ENCODE measurements around the gene MGMT.
"Not testable (repeated sequence)": the region's sequence is repeated elsewhere in the genome, so short reads cannot be mapped to it uniquely, and the experiment has no call there.

MGMT gene

DNA sequence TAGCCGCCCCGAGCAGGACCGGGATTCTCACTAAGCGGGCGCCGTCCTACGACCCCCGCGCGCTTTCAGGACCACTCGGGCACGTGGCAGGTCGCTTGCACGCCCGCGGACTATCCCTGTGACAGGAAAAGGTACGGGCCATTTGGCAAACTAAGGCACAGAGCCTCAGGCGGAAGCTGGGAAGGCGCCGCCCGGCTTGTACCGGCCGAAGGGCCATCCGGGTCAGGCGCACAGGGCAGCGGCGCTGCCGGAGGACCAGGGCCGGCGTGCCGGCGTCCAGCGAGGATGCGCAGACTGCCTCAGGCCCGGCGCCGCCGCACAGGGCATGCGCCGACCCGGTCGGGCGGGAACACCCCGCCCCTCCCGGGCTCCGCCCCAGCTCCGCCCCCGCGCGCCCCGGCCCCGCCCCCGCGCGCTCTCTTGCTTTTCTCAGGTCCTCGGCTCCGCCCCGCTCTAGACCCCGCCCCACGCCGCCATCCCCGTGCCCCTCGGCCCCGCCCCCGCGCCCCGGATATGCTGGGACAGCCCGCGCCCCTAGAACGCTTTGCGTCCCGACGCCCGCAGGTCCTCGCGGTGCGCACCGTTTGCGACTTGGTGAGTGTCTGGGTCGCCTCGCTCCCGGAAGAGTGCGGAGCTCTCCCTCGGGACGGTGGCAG lies at the start of gene MGMT:
MGMT (plus strand) TSS at position 539 of the 656 bp plus-strand sequence.
- peak; percentile 55 for DNase-seq

GRCh38 chr10:129417870-129418269 lies 49.2 kb upstream of the MGMT start:
- DNase-seq: no peak

DNA sequence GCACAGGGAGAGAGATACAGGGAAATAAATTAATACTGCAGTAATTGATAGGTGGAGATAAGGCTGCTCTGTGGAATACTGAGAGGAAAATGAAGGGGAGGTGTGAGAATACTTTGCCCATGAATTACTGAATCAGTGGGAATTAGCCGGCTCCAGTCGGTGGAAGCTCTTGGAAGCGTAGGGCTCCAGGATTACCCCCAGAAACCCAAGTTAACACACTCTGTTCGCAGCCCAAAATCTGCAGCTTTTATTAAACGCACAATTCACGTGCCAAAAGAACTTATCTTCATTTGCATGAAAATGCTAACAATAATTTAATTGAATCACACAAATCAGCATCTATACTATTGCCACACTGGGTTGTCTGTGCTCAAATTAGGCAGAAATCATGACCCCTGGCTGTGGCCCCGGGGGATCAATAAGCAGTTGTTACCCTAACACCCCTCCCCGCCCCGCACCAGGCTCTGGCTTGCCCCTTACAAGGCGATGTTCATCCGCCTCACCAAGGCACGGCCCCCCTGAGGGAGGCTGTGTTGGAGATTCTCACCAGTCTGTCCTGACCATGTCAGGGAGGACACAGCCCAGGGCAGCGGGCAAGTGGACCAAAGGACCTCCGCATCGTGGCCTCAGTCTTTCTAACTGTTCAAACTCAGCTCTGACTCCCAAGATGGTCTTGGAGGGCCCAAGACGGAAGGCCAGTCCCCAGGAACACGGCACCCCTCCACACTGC lies 48.4 kb upstream of the MGMT start:
- no peak for DNase-seq

DNA sequence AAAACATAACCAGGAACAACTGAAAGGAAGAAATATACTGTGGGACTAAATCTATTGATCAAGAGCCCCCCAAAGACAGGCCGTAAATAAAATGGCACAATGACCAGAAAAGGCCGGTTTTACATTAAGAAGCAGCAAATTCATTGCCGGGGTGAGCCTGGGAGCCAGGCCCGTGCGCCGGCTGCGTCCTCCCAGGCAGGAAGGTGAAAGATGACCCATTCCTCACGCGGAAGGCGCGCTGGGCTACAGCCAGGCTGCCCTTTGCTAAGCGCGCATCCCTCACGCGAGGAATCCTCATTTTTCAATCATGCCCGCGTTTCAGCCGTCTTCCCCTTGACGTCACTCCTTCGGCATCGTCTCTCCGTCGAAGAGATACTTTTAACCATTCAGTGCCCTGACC lies 47.6 kb upstream of the MGMT start:
- DNase-seq: no peak

GRCh38 chr10:129421399-129422010 lies 45.5 kb upstream of the MGMT start:
- DNase-seq: no peak

- DNase-seq: no peak
These were observed 42.1 kb upstream of the MGMT start for GRCh38 chr10:129424978-129425377.

- no peak for DNase-seq
These were observed 40.4 kb upstream of the MGMT start for GRCh38 chr10:129426606-129427005.

GRCh38 chr10:129433266-129433665 lies 33.8 kb upstream of the MGMT start:
- no peak for DNase-seq

DNA sequence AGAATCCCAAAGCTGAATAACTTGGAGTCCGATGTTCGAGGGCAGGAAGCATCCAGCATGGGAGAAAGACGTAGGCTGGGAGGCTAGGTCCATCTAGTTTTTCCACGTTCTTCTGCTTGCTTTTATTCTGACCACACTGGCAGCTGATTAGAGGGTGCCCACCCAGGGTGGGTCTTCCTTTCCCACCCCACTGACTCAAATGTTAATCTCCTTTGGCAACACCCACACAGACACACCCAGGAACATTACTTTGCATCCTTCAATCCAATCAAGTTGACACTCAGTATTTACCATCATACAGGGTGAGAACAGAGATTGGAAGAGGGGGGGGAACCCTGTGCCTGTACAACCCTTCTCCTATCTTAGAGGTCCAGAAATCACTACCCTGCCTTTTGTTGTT lies 31.3 kb upstream of the MGMT start:
- DNase-seq: not testable (repeated sequence)

DNA sequence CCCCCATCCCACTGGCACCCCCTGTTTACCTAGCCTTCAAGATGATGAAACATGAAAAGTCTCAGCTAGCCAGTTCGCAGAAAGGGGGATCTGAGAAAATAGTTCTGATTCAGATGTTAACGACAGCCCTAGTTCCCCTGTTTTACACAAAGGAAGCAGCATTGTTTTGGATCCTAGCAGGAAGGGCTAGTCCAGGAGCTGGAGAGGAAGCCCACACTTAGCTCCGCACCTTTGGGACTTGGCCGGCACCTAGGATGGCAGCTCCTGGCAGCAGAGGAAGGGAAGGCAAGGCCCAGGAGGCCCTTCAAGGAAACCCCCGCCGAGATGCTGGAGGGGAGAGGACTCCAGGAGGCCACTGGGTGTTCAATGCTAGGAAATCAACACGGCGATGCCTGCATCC lies 29.0 kb upstream of the MGMT start:
- DNase-seq: no peak

- peak; percentile 74 for DNase-seq
These were observed 26.8 kb upstream of the MGMT start for GRCh38 chr10:129440247-129440646.

DNA sequence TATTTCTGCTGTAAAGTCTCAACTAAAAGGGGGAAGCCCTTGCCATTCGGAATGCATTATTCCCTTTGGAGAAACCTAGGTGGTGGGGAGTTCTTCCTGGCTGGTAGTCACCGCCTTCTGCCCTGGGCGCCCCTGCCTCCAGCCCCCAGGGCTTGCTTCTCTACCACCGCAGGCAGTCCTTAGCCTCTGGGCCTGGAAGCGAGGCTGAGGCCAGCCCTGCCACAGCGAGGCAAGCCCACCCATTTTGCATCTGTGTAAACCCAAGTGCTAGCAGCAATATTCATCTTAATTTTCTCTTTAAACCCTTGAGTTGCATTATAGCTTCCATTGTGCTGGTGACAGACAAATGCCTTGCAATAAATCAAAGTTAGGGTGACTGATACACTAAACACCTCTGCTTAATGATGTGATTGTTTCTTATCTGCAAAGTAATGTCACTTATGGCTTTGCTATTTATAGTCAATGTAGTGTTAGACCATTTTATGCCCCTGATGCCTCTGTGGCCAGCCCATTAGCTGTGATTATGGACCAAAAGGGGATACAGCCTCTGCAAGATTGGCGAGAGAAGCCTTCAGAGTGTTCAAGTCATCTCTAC lies 26.2 kb upstream of the MGMT start:
- no peak for DNase-seq

- DNase-seq: no peak
These were observed 25.6 kb upstream of the MGMT start for GRCh38 chr10:129441372-129442009.

DNA sequence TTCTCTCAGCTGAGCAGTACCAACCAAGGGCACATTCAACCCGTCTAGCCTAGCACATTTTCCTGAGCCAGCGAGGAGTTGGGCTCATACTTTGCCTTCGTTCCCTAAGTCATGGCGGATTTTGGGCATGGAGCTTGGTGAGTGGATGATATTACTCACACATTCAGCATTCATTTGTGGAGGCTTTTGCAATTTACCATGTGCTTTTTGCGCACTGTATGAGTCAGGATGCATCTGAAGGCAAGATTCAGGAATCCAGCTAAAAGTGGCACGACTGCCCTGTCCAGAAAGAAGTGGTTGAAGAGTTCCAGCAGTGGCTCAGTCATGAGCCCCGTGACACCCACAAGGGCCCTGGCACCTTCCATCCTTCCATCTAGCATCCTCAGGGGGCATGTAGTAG lies 24.2 kb upstream of the MGMT start:
- no peak for DNase-seq

DNA sequence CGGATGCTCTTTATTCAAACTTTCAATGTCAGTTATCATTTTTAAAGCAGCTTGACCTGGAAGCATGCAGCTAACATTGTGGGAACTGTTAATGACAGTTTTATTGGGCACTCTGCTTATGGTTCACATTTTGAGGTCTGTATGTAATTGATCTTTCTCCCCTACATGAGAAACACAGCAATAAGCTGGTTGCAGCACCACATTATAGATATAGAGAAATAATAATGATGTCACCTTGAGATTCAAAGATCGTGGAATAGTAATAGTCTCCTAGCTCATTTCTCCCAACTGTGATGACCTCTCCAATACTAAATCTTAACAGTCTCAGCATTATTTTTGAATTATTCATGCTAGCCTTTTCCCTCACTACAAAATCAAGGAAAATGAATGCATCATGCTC lies 22.7 kb upstream of the MGMT start:
- no peak for DNase-seq

- DNase-seq: no peak
These were observed 21.4 kb upstream of the MGMT start for GRCh38 chr10:129445436-129446182.

GRCh38 chr10:129446183-129446581 lies 20.9 kb upstream of the MGMT start:
- DNase-seq: no peak

DNA sequence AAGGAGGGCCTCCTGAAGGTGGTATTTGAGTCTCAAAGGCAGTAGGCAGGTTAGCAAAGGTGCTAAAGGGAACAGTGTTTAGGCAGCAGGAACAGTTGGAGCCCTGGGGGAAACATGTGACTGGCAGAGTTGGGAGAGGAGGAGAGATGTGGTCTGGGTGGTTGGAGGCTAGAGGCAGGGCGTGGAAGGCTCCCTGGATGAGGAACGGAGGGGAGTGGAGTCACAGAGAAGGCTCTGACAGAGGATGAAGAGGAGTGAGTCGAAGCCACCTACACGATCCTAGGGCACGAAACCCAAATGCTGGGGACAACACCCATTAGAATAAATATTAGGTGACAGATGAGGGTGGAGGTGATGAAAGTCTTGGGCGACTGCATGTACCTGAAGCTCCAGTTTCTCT lies 19.6 kb upstream of the MGMT start:
- DNase-seq: no peak

- no peak for DNase-seq
These were observed 19.0 kb upstream of the MGMT start for GRCh38 chr10:129448086-129448485.

DNA sequence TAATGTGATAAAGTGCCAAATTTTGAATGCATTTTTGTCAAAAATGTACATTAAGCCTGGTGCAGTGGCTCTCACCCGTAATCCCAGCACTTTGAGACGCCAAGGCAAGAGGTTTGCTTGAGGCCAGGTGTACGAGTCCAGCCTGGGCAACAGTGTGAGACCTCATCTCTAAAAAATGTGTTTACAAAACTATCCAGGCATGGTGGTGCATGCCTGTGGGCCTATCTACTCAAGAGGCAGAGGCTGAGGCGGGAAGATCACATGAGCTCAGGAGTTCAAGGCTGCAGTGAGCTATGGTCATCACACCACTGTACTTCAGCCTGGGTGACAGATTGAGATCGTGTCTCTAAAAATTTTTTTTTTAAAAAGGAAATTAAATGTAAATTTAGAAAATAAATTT lies 18.5 kb upstream of the MGMT start:
- no peak for DNase-seq

GRCh38 chr10:129449893-129450292 lies 17.1 kb upstream of the MGMT start:
- no peak for DNase-seq

- no peak for DNase-seq
These were observed 16.6 kb upstream of the MGMT start for GRCh38 chr10:129450391-129450790.

GRCh38 chr10:129455625-129456024 lies 11.4 kb upstream of the MGMT start:
- no peak for DNase-seq

All from NCI-H2029 (cell line).